Adrenal gland (tissue), 5 donors: ENCODE results near the gene PPP2R5B.

Source experiments
- POLR2A ChIP-seq, 2 donors: fragments of 450-650 bp; IDR thresholded peaks; one replicate each; pipeline ENCODE4 v1.6.1; 2017; ENCODE audit warnings: antibody characterized with exemption in 2 of 2, mild to moderate bottlenecking in 2 of 2, moderate library complexity in 1 of 2
- TF ChIP-seq, protein P1 (sequence below), 6 experiments: fragments of 450-650 bp in 4 of 6; fragments of 200-600 bp in 2 of 6; sonication (generic) in 1 of 6; IDR thresholded peaks; 1 replicate in 5 of 6; 2 replicates in 1 of 6; pipeline versions ENCODE4 v1.5.1 to v1.8.0; 2016 to 2021; ENCODE audit warnings: antibody characterized with exemption in 6 of 6, mild to moderate bottlenecking in 2 of 6, moderate library complexity in 1 of 6
- donor health status: DM: no; HTN: no; CAD: no.

DNA sequence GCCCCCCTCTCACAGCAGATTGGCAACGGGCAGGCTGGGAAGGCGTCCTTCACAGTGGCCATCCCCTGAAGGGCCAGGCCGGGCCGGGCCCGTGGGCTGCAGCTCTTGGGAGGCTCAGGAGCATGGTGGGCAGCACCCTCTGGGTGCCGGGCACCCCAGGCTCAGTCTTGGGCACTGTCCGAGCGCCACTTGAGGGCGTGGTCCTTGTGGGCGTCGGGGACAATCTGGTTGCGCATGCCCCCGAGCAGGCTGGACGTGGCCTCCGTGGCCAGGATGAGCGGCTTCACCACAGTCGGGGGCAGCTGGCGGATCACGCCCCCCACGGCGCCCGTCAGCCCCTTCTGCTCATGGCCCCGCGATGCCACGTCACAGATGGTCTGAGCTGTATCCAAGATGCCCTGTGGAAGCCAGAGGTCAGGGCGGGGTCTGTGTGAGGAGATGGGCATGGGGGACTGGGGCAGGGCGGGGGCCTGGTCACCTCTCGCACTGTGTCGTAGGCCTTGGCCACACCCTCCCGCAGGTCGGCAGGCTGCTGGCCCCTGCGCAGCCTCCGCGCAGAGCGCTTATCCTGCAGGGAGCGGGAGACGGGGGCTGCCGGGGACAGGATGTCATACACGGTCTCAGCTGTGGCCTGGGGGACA lies 29.6 kb upstream of the PPP2R5B start:
- no peak for TF ChIP-seq POLR2A (IDR thresholded peaks at IDR 0.05)
- TF ChIP-seq, protein P1, sequence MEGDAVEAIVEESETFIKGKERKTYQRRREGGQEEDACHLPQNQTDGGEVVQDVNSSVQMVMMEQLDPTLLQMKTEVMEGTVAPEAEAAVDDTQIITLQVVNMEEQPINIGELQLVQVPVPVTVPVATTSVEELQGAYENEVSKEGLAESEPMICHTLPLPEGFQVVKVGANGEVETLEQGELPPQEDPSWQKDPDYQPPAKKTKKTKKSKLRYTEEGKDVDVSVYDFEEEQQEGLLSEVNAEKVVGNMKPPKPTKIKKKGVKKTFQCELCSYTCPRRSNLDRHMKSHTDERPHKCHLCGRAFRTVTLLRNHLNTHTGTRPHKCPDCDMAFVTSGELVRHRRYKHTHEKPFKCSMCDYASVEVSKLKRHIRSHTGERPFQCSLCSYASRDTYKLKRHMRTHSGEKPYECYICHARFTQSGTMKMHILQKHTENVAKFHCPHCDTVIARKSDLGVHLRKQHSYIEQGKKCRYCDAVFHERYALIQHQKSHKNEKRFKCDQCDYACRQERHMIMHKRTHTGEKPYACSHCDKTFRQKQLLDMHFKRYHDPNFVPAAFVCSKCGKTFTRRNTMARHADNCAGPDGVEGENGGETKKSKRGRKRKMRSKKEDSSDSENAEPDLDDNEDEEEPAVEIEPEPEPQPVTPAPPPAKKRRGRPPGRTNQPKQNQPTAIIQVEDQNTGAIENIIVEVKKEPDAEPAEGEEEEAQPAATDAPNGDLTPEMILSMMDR (IDR thresholded peaks at IDR 0.05): no peak
